ENCODE results near the gene RNASE2. TPM values are rescaled to one million over a fixed set of nuclear protein-coding genes. Genes with fewer than 3 reads are reported as not detected.

The RNASE2 gene
- total RNA-seq, 4 donors from 2014 or later = 0.44 to 1.3 (median 0.44) TPM; not detected in 1

GRCh38 chr14:20969336-20969735, 14.0 kb downstream of the RNASE2 start:
- no peaks in the 10 kb centered on the region for H3K9me3 ChIP-seq
- peaks cover 0 to 23% (median 4%) of the 10 kb centered on the region in 3 donors for H3K4me1 ChIP-seq
- intact Hi-C loops (cut with DNase I) = loop anchor here (5.0 to 10.0 kb wide), 2 partner anchors 112 to 275 kb away; no protein-coding TSS in a partner anchor
- H3K36me3 ChIP-seq = no peaks in the 10 kb centered on the region
- H3K27ac ChIP-seq = no peak overlapping the region
- TF ChIP-seq CTCF (IDR thresholded peaks at IDR 0.05) (no peak), POLR2A (IDR thresholded peaks at IDR 0.05) (no peak)
- peaks cover 0 to 10% (median 0%) of the 10 kb centered on the region in 4 donors for H3K27me3 ChIP-seq
- H3K4me3 ChIP-seq = no peak overlapping the region
- 20 to 52% methylated on average over 2 to 3 of the region's 3 CpGs for WGBS, 2 donors
- no peak for DNase-seq

DNA sequence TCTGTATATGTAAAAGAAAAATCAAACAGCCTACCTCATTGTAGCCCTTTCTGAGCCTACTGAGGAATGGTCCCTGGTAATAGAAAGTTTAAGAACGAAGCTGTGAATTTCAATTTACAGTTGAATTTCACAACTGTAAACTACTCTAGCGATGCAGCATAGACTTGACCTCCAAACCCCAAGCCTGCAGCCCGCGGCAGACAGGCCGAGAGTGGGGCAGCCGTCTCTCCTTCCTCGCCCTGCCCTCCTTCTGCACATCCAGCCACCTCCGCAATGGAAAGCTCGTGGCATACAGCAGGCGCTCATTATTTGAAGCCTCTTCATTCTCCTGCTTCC, 15.3 kb downstream of the RNASE2 start:
- DNase-seq = no peak
- H3K27me3 ChIP-seq = peaks cover 0 to 7% (median 0%) of the 10 kb centered on the region in 4 donors
- H3K4me1 ChIP-seq = peaks cover 0 to 28% (median 4%) of the 10 kb centered on the region in 3 donors
- no peaks in the 10 kb centered on the region for H3K9me3 ChIP-seq
- 24 to 28% methylated on average over 8 to 10 of the region's 10 CpGs for WGBS, 2 donors
- no peaks in the 10 kb centered on the region for H3K36me3 ChIP-seq
- peak overlapping the region in 3 of 4 donors; percentile 81 to 88 (median 84) for H3K27ac ChIP-seq
- intact Hi-C loops (cut with DNase I) = loop anchor here (10.0 kb wide), 1 partner anchor 356 kb away; no protein-coding TSS in a partner anchor
- TF ChIP-seq CTCF (IDR thresholded peaks at IDR 0.05) (no peak), POLR2A (IDR thresholded peaks at IDR 0.05) (no peak)
- H3K4me3 ChIP-seq = peak overlapping the region; percentile 43 to 75 (median 62)

GRCh38 chr14:20970983-20971704, 15.9 kb downstream of the RNASE2 start:
- Histone ChIP-seq H3K4me1 (peaks cover 0 to 28% (median 4%) of the 10 kb centered on the region in 3 donors), H3K27me3 (peaks cover 0 to 7% (median 0%) of the 10 kb centered on the region in 4 donors), H3K4me3 (peak overlapping the region; percentile 43 to 75 (median 62)), H3K36me3 (no peaks in the 10 kb centered on the region), H3K27ac (peak overlapping the region; percentile 60 to 88 (median 82)), H3K9me3 (no peaks in the 10 kb centered on the region)
- intact Hi-C loops (cut with DNase I) = loop anchor here (10.0 kb wide), 1 partner anchor 356 kb away; no protein-coding TSS in a partner anchor
- 0 to 3% methylated on average over 6 to 13 of the region's 47 CpGs for WGBS, 2 donors
- TF ChIP-seq POLR2A (IDR thresholded peaks at IDR 0.05) (no peak), CTCF (IDR thresholded peaks at IDR 0.05) (peak; percentile 72 to 96 (median 90))
- DNase-seq = no peak

- peaks cover 0 to 7% (median 0%) of the 10 kb centered on the region in 4 donors for H3K27me3 ChIP-seq
- H3K4me1 ChIP-seq = peaks cover 0 to 28% (median 4%) of the 10 kb centered on the region in 3 donors
- H3K36me3 ChIP-seq = no peaks in the 10 kb centered on the region
- WGBS, 2 donors = 10 to 27% methylated on average over 5 to 8 of the region's 8 CpGs
- peak overlapping the region in 3 of 4 donors; percentile 60 to 75 (median 65) for H3K4me3 ChIP-seq
- H3K27ac ChIP-seq = peak overlapping the region; percentile 60 to 88 (median 82)
- no peak for DNase-seq
- intact Hi-C loops (cut with DNase I) = loop anchor here (10.0 kb wide), 1 partner anchor 357 kb away; no protein-coding TSS in a partner anchor
- TF ChIP-seq POLR2A (IDR thresholded peaks at IDR 0.05) (no peak), CTCF (IDR thresholded peaks at IDR 0.05) (no peak)
- H3K9me3 ChIP-seq = no peaks in the 10 kb centered on the region
Measured at GRCh38 chr14:20971705-20972021, 16.4 kb downstream of the RNASE2 start.

- 88 to 93% methylated on average over 3 of the region's 3 CpGs for WGBS, 2 donors
- H3K4me1 ChIP-seq = peaks cover 0 to 28% (median 4%) of the 10 kb centered on the region in 3 donors
- DNase-seq = no peak
- H3K9me3 ChIP-seq = no peaks in the 10 kb centered on the region
- H3K27ac ChIP-seq = no peak overlapping the region
- no peak for TF ChIP-seq POLR2A (IDR thresholded peaks at IDR 0.05)
- TF ChIP-seq CTCF (IDR thresholded peaks at IDR 0.05) = no peak
- H3K4me3 ChIP-seq = no peak overlapping the region
- no peaks in the 10 kb centered on the region for H3K36me3 ChIP-seq
- H3K27me3 ChIP-seq = no peaks in the 10 kb centered on the region
- intact Hi-C loops (cut with DNase I) = loop anchor here (10.0 kb wide), 1 partner anchor 359 kb away; no protein-coding TSS in a partner anchor
Measured at GRCh38 chr14:20973501-20973900, 18.2 kb downstream of the RNASE2 start.

All from esophagus squamous epithelium (tissue), 5 donors.